Tibial artery (tissue), 4 donors: ENCODE data around the gene EPHA8.

Experiments
- DNase-seq, 2 donors: peaks; one replicate each; pipeline ENCODE4 v3.0.0-alpha.2; 2019
- H3K27ac ChIP-seq, 2 donors: fragments of 200-600 bp; sonication (generic) in 1 of 2; 1 replicate in 1 of 2; 2 replicates in 1 of 2; pipeline ENCODE4 v1.5.1; 2018 to 2019; ENCODE audit warnings: mild to moderate bottlenecking in 1 of 2
- H3K27me3 ChIP-seq, 2 donors: fragments of 200-600 bp; sonication (generic) in 1 of 2; one replicate each; pipeline versions ENCODE4 v1.5.1 to v1.6.0; 2016 to 2019
- H3K36me3 ChIP-seq, 3 donors: fragments of 200-600 bp; sonication (generic) in 2 of 3; one replicate each; pipeline ENCODE4 v1.5.1; 2016 to 2019; ENCODE audit warnings: mild to moderate bottlenecking in 2 of 3
- H3K4me1 ChIP-seq, 4 donors: fragments of 200-600 bp; sonication (generic) in 2 of 4; 1 replicate in 3 of 4; 2 replicates in 1 of 4; pipeline ENCODE4 v1.5.1; 2016 to 2019
- H3K4me3 ChIP-seq, 2 donors: fragments of 200-600 bp; sonication (generic) in 1 of 2; 1 replicate in 1 of 2; 2 replicates in 1 of 2; pipeline ENCODE4 v1.5.1; 2018 to 2019; ENCODE audit warnings: mild to moderate bottlenecking in 2 of 2
- H3K9me3 ChIP-seq, 3 donors: fragments of 200-600 bp; sonication (generic) in 1 of 3; one replicate each; pipeline ENCODE4 v1.5.1; 2016 to 2019
- CTCF ChIP-seq, 2 experiments: fragments of 200-600 bp in 1 of 2; fragments of 450-650 bp in 1 of 2; IDR thresholded peaks; one replicate each; pipeline ENCODE4 v1.5.1; 2017 to 2019; ENCODE audit warnings: antibody characterized with exemption in 2 of 2, mild to moderate bottlenecking in 1 of 2, moderate library complexity in 1 of 2
- intact Hi-C: fragments of 100-400 bp; cut with DNase I; formaldehyde crosslinking; loops from one replicate; pipeline ENCODE4 v1.15.0; 2023; ENCODE audit warnings: low total_unique reads

EPHA8 gene

DNA sequence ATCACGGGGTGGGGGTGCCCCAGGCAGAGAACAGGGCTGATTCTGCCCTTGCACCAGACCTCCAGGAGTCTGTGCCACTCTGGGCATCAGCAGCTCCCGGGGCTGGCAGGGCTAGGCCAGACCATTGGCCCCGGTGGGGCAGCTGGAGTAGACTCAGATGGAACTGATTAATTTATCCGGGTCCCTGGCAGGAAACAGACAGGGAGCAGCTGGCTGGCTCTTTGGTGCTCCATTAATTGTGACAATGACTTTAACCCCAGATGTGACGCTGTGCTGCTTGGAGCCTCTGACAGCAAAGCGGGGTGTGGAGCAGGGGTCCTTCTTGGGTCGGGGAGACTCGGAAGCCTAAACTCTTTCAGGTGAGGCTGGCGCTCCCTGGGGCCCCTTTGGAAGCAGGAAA is 9.5 kb downstream of the EPHA8 start:
- TF ChIP-seq CTCF (IDR thresholded peaks at IDR 0.05), result no peak
- Histone ChIP-seq H3K27ac (no peak overlapping the region), H3K36me3 (no peaks in the 10 kb centered on the region), H3K27me3 (peaks cover 0 to 67% of the 10 kb centered on the region in 2 donors), H3K4me3 (no peak overlapping the region), H3K9me3 (no peaks in the 10 kb centered on the region), H3K4me1 (no peaks in the 10 kb centered on the region)
- intact Hi-C loops, result no loop called here
- no peak for DNase-seq

DNA sequence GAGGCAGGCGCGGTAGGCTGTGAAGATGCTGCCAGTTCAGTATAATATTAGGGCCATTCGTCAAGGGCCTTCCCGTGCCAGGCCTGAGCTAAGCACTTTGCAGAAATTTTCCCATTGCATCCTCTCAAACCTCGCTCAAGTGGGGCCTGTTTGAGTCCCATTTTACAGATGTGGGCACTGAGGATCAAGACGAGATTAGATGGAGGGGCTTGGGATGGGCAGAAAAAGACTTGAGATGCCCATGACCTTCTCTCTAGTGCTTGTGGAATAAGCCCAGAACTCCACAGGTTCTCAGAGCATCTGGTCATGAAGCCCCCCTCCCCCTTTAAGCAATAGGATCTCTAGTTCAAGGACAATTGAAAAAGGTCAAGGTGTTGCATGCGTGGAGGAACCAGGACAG is 9.9 kb downstream of the EPHA8 start:
- H3K27me3 ChIP-seq, result peaks cover 0 to 63% of the 10 kb centered on the region in 2 donors
- no peaks in the 10 kb centered on the region for H3K36me3 ChIP-seq
- H3K4me1 ChIP-seq, result no peaks in the 10 kb centered on the region
- TF ChIP-seq CTCF (IDR thresholded peaks at IDR 0.05), result no peak
- no peak overlapping the region for H3K4me3 ChIP-seq
- no peak overlapping the region for H3K27ac ChIP-seq
- H3K9me3 ChIP-seq, result no peaks in the 10 kb centered on the region
- intact Hi-C loops, result no loop called here
- DNase-seq, result no peak

DNA sequence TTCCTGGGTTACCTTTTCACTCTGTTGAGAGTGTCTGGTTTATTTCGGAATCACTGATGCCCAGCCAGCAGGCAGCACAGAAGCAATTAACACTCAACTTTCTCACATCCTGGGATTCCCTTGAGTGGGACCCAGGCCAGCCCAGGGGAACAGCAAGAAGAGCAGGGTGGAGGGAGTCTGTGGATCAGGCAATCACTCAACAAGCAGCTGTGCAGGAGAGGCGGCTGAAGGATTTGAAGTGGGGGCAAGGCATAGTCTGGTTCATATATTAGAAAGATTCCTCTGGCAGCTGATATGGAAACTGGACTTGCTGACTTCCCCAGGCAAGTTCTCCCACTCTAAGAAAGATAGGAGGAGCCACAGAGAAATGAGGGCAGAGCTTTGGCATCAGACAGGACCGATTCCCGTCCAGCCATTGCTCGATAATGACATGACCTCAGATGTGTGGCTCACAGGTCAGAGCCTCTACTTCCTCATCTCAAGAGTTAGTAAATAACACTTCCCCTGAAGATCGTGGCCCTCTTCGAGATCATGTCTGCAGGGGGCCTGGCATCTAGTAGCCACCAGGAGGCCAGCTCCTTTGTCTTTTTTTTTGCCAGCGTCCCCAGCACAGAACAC is 12.4 kb downstream of the EPHA8 start:
- H3K9me3 ChIP-seq, result no peaks in the 10 kb centered on the region

GRCh38 chr1:22576150-22576544 is 12.9 kb downstream of the EPHA8 start:
- DNase-seq, result no peak
- H3K4me3 ChIP-seq, result no peak overlapping the region
- intact Hi-C loops, result no loop called here
- H3K36me3 ChIP-seq, result no peaks in the 10 kb centered on the region
- no peaks in the 10 kb centered on the region for H3K4me1 ChIP-seq
- H3K27ac ChIP-seq, result no peak overlapping the region
- TF ChIP-seq CTCF (IDR thresholded peaks at IDR 0.05), result no peak
- H3K27me3 ChIP-seq, result peaks cover 0 to 39% of the 10 kb centered on the region in 2 donors
- H3K9me3 ChIP-seq, result no peaks in the 10 kb centered on the region

More for the DNA sequence above, 12.4 kb downstream of the EPHA8 start:
- TF ChIP-seq CTCF (IDR thresholded peaks at IDR 0.05), result no peak
- no peaks in the 10 kb centered on the region for H3K4me1 ChIP-seq
- no peaks in the 10 kb centered on the region for H3K36me3 ChIP-seq
- intact Hi-C loops, result no loop called here
- H3K27me3 ChIP-seq, result peaks cover 0 to 44% of the 10 kb centered on the region in 2 donors
- no peak overlapping the region for H3K4me3 ChIP-seq
- no peak overlapping the region for H3K27ac ChIP-seq
- DNase-seq, result no peak

DNA sequence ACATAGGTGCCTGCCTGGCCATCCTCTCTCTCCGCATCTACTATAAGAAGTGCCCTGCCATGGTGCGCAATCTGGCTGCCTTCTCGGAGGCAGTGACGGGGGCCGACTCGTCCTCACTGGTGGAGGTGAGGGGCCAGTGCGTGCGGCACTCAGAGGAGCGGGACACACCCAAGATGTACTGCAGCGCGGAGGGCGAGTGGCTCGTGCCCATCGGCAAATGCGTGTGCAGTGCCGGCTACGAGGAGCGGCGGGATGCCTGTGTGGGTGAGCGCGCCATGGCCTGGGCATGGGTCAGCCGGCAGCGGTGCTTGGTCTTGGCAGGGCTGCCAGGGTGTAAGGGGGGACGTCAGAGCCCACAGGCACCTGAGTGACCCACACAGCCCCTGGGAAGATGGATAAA is 13.3 kb downstream of the EPHA8 start:
- no peaks in the 10 kb centered on the region for H3K36me3 ChIP-seq
- no peak overlapping the region for H3K4me3 ChIP-seq
- peaks cover 0 to 34% of the 10 kb centered on the region in 2 donors for H3K27me3 ChIP-seq
- DNase-seq, result no peak
- intact Hi-C loops, result no loop called here
- H3K4me1 ChIP-seq, result no peaks in the 10 kb centered on the region
- no peak for TF ChIP-seq CTCF (IDR thresholded peaks at IDR 0.05)
- no peak overlapping the region for H3K27ac ChIP-seq
- H3K9me3 ChIP-seq, result no peaks in the 10 kb centered on the region
